Activated effector memory CD4-positive, alpha-beta T cell treated with Interleukin-2 at 50 U/mL for 16 hours (primary cell): ENCODE data around the gene VCL.

Source experiments
- DNase-seq: peaks from one replicate; pipeline ENCODE4 v3.0.0-alpha.2; 2020

Gene VCL

DNA sequence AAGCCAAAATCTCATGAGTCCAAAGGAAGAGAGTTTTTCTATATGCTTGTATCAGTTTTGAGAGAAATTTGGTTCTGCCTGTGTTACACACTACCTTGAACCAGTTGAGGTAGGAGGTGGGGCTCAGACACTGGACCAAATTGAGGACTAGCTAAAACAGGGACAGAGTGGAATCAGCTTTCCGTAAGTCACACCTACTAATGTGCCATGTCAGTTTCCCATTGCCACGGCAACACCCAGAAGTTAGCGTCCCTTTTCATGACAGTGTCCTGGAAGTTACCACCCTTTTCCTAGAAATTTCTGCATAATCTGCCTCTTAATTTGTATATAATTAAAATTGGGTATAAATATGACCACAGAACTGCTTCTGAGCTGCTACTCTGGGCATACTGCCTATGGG lies 162.1 kb downstream of the VCL start:
- DNase-seq = no peak

DNA sequence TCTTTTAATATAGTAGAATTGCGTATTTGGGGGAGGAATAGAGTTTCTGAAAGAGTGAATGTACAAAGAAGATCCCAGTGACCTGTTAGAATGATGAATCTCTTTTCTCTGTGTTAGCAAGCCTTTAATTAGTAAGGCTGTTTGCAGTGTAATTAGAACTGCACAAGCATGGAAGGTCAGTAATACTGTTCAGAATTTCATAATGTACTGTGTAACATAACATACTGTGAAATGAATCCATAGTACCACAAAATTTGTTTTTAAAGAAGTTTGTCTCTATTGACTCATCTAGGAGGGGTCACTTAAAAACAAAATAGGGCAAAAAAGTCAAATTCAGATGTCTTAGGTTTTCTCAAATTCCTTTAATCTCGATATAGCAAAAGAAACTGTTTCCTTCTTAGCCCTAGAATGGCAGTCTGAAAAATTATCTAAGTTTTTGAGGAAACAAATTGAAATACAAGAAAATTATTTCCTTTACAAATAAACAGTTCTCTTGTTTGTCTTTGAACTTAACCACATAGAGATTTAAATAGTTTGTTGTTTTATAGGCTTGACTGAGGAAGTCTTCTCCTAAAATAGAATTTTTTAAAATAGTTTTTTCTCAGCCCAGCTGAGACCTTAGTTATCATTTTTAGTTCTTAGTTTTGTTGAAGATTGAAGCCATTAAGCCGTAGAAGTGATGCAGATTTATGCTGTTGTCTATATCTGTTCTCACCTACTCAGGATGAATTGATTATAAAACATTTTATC lies 165.6 kb downstream of the VCL start:
- no peak for DNase-seq

DNA sequence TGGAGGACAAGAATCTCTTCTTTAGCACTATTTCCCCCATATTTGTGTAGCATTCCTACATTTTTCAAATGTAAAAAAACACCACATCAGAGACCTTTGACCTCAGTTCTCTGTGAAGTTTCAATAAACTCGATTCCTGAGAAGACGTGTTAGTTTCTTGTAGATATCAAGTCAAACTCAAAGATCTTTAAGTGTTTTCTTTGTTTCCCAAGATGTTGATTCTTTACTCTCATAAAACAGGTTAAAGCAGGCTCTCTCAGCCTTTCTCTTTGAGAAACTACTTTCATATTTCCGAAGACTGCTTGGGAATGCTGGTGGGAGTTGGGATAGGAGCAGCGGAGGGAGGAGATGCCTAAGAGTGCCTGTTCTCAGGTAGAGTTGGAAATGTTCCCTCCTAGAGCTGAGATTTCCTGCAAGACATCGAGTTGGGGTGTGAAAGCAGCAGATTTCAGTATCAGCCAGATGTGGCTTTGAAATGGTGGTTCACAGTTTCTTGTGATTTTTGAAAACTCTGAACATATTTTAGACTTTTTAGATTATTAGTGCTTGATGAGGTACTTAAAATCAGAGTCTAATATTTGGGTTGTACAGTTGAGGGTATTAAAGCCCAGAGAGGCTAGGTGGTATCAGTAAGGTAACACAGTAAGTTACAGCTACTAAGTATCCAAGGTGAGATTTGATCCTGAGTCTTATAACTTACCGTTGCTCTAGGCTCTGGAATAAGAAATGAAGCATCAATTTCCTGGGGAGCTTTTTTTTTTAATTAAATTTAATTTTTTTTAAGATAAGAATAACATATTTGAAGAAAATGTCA lies 167.0 kb downstream of the VCL start:
- no peak for DNase-seq

DNA sequence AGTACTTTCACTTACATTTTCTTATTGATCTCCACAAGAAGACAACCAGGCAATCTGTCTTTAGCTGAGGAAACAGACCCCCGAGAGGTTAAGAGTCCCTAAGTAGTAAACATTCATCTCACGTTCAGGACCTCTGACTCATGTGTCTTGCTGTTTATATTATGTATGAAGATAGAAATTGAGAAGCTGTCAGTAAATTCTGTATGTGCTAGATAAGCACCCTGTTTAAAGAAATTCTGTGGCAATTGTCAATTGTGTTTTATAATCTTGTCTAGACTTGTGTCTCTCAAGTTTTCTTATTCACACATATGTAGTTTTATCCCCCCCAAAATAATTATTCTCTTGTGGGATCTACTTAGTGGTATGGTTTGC lies 167.6 kb downstream of the VCL start:
- no peak for DNase-seq

DNA sequence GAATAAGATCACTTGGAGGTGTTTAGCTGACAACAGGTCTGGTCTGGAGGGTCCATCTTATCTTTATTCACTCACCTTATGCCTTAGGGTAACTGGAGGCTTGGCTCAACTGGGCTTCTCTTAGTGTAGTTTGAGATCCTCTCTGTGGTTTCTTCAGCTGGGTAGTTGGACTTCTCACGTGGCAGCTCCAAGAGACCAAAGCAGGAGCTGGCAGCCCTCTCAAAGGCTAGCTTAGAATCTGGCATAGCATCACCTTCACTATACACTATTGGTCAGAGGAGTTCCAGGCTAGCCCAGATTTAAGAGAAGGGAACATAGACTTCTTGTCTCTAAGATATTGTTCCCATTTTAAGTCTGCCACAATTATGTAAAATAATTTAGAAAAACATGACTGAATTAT lies 169.5 kb downstream of the VCL start:
- no peak for DNase-seq
